ENCODE measurements around the gene DDX49. TPM values are rescaled to one million over a fixed set of nuclear protein-coding genes. Genes with fewer than 3 reads are reported as not detected.

Gene DDX49
- total and polyA plus RNA-seq, 2 of the 4 experiments (the other 2 are of a cell fraction), result 50.9 to 52.1 TPM

- intact Hi-C loops (cut with micrococcal nuclease) (no loop called here), dilution Hi-C loops (cut with HindIII; ENCODE audit: low sequenced_read_pairs, unreplicated experiment) (no loop called here), in situ Hi-C loops (cut with MboI; ENCODE audit: low sequenced_read_pairs) (no loop called here)
- Histone ChIP-seq H3K23ac (ENCODE audit: low read depth, low read length) (no peak overlapping the region), H2AK5ac (ENCODE audit: low read depth, low read length) (no peak overlapping the region), H2AK9ac (replicated peaks; ENCODE audit: low read depth, low read length, poor library complexity) (no peak overlapping the region), H2BK15ac (ENCODE audit: low read depth, low read length) (no peak overlapping the region), H3K4me3 (ENCODE audit: insufficient read depth, low read depth, low read length) (no peak overlapping the region), H3K36me3 (ENCODE audit: control insufficient read depth, insufficient read depth, low read length) (peaks cover 68% of the 10 kb centered on the region), H2AFZ (replicated peaks; ENCODE audit: low read length, poor library complexity) (no peak overlapping the region), H2BK5ac (ENCODE audit: low read depth, low read length, poor library complexity, severe bottlenecking) (no peak overlapping the region), H2BK120ac (ENCODE audit: low read depth, low read length) (no peak overlapping the region), H3K9ac (ENCODE audit: low read depth, low read length) (no peak overlapping the region), H3K18ac (ENCODE audit: low read depth, low read length) (no peak overlapping the region), H4K5ac (ENCODE audit: low read depth, low read length) (no peak overlapping the region), H3K27ac (ENCODE audit: insufficient read depth, low read length) (no peak overlapping the region), H4K20me1 (ENCODE audit: insufficient read depth, low read length) (peaks cover 33% of the 10 kb centered on the region), H4K8ac (ENCODE audit: low read depth in 2 of 2, low read length in 2 of 2) (no peak overlapping the region), H3K9me3 (ENCODE audit: control insufficient read depth, insufficient read depth, low read length) (no peaks in the 10 kb centered on the region), H3K4me2 (ENCODE audit: low read depth, low read length) (no peak overlapping the region), H3K27me3 (ENCODE audit: control insufficient read depth, insufficient read depth, low read length) (no peaks in the 10 kb centered on the region), H3K4me1 (ENCODE audit: control insufficient read depth, insufficient read depth, low read length) (no peaks in the 10 kb centered on the region), H3K56ac (ENCODE audit: extremely low read depth, insufficient read depth, low read length) (no peak overlapping the region), H3K14ac (replicated peaks; ENCODE audit: low read depth, low read length) (no peak overlapping the region), H2BK20ac (ENCODE audit: low read depth, low read length) (no peak overlapping the region), H3K9me1 (ENCODE audit: insufficient read depth, low read length) (no peaks in the 10 kb centered on the region; the same call in 1 of the 2 replicates), H4K91ac (ENCODE audit: insufficient read depth, low read depth, low read length) (no peak overlapping the region), H3K4ac (ENCODE audit: low read depth, low read length) (no peak overlapping the region), H3K79me1 (ENCODE audit: low read depth in 1 of 2, low read length in 2 of 2) (peaks cover 10 to 25% of the 10 kb centered on the region in 2 experiments)
- no TSS peak for BruUV-seq (replicated peaks)
- ATAC-seq (ENCODE audit: low read depth) (no peak), DNase-seq (no peak)
- 98% methylated on average over 8 of the region's 26 CpGs; no CpG with 5 or more reads in 1 of the 2 experiments for WGBS, 2 experiments (ENCODE audit: extremely low coverage in 2 of 2, insufficient read length in 1 of 2)
- POLR2A ChIA-PET (ENCODE audit: unreplicated experiment), result interaction anchor here (0.6 kb wide), 1 partner anchor 73 kb away, joined by 3 read pairs; no protein-coding TSS in a partner anchor
- TF ChIP-seq ELK1 (IDR thresholded peaks at IDR 0.05; ENCODE audit: borderline replicate concordance, low read depth, low read length) (no peak), RFX5 (IDR thresholded peaks at IDR 0.05; ENCODE audit: low read depth, low read length) (no peak), POLR2A (IDR thresholded peaks at IDR 0.05; ENCODE audit: low read depth, low read length) (no peak), CHD1 (IDR thresholded peaks at IDR 0.05; ENCODE audit: low read depth, low read length) (no peak), MAFK (IDR thresholded peaks at IDR 0.05; ENCODE audit: low read depth, low read length) (no peak), SMC3 (IDR thresholded peaks at IDR 0.05; ENCODE audit: low read depth, low read length) (no peak), CEBPB (IDR thresholded peaks at IDR 0.05; ENCODE audit: low read depth, low read length) (no peak), MXI1 (IDR thresholded peaks at IDR 0.05; ENCODE audit: borderline replicate concordance, low read depth, low read length) (no peak), RCOR1 (IDR thresholded peaks at IDR 0.05; ENCODE audit: insufficient replicate concordance, low read length) (no peak), BHLHE40 (IDR thresholded peaks at IDR 0.05; ENCODE audit: low read depth, low read length) (no peak), NFE2L2 (IDR thresholded peaks at IDR 0.05; ENCODE audit: low read depth, low read length) (no peak), MAZ (IDR thresholded peaks at IDR 0.05; ENCODE audit: borderline replicate concordance, low read depth, low read length) (no peak)
- TF ChIP-seq, protein P1, sequence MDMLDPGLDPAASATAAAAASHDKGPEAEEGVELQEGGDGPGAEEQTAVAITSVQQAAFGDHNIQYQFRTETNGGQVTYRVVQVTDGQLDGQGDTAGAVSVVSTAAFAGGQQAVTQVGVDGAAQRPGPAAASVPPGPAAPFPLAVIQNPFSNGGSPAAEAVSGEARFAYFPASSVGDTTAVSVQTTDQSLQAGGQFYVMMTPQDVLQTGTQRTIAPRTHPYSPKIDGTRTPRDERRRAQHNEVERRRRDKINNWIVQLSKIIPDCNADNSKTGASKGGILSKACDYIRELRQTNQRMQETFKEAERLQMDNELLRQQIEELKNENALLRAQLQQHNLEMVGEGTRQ (IDR thresholded peaks at IDR 0.05; ENCODE audit: low read depth, low read length), result no peak
- TF ChIP-seq, protein P2, sequence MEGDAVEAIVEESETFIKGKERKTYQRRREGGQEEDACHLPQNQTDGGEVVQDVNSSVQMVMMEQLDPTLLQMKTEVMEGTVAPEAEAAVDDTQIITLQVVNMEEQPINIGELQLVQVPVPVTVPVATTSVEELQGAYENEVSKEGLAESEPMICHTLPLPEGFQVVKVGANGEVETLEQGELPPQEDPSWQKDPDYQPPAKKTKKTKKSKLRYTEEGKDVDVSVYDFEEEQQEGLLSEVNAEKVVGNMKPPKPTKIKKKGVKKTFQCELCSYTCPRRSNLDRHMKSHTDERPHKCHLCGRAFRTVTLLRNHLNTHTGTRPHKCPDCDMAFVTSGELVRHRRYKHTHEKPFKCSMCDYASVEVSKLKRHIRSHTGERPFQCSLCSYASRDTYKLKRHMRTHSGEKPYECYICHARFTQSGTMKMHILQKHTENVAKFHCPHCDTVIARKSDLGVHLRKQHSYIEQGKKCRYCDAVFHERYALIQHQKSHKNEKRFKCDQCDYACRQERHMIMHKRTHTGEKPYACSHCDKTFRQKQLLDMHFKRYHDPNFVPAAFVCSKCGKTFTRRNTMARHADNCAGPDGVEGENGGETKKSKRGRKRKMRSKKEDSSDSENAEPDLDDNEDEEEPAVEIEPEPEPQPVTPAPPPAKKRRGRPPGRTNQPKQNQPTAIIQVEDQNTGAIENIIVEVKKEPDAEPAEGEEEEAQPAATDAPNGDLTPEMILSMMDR (conservative IDR thresholded peaks at IDR 0.05; ENCODE audit: low read depth, low read length), result no peak
- CTCF ChIA-PET, result no interaction called here
These were observed 8.7 kb downstream of the DDX49 start for GRCh38 chr19:18928018-18928805.
